ENCODE measurements around the gene SMIM26.

- no peak for TF ChIP-seq ARNT (IDR thresholded peaks at IDR 0.05)
- no peak for TF ChIP-seq EZH2 (conservative IDR thresholded peaks at IDR 0.05; ENCODE audit: low read depth, low read length)
- TF ChIP-seq, protein P1, sequence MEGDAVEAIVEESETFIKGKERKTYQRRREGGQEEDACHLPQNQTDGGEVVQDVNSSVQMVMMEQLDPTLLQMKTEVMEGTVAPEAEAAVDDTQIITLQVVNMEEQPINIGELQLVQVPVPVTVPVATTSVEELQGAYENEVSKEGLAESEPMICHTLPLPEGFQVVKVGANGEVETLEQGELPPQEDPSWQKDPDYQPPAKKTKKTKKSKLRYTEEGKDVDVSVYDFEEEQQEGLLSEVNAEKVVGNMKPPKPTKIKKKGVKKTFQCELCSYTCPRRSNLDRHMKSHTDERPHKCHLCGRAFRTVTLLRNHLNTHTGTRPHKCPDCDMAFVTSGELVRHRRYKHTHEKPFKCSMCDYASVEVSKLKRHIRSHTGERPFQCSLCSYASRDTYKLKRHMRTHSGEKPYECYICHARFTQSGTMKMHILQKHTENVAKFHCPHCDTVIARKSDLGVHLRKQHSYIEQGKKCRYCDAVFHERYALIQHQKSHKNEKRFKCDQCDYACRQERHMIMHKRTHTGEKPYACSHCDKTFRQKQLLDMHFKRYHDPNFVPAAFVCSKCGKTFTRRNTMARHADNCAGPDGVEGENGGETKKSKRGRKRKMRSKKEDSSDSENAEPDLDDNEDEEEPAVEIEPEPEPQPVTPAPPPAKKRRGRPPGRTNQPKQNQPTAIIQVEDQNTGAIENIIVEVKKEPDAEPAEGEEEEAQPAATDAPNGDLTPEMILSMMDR (CRISPR knock-in tag; IDR thresholded peaks at IDR 0.05): no peak
- TF ChIP-seq ZNF660 (CRISPR knock-in tag; IDR thresholded peaks at IDR 0.05; ENCODE audit: borderline replicate concordance, low read depth): no peak
- TF ChIP-seq YY1 (IDR thresholded peaks at IDR 0.05; ENCODE audit: insufficient read depth, insufficient replicate concordance, low read depth, low read length): no peak
- no peak for TF ChIP-seq ZNF260 (CRISPR knock-in tag; IDR thresholded peaks at IDR 0.05; ENCODE audit: borderline replicate concordance, low read depth)
- TF ChIP-seq MTA1 (CRISPR knock-in tag; IDR thresholded peaks at IDR 0.05; ENCODE audit: borderline replicate concordance): no peak
- TF ChIP-seq ZNF530 (CRISPR knock-in tag; IDR thresholded peaks at IDR 0.05; ENCODE audit: low read depth): no peak
- TF ChIP-seq CCAR2 (optimal IDR thresholded peaks at IDR 0.05; ENCODE audit: low read depth, low read length): no peak
- no peak for TF ChIP-seq FOXO1 (CRISPR knock-in tag; IDR thresholded peaks at IDR 0.05)
- no peak for TF ChIP-seq ZNF639 (CRISPR knock-in tag; conservative IDR thresholded peaks at IDR 0.05)
- TF ChIP-seq ZEB1 (IDR thresholded peaks at IDR 0.05; ENCODE audit: insufficient replicate concordance, low read depth): no peak
- no peak for TF ChIP-seq CBX1 (IDR thresholded peaks at IDR 0.05; ENCODE audit: low read depth)
- TF ChIP-seq GZF1 (CRISPR knock-in tag; IDR thresholded peaks at IDR 0.05): no peak
Observed at GRCh38 chr20:18578581-18578980, 11.3 kb downstream of the SMIM26 start.

Measured in HepG2 (cell line).